ENCODE data around the gene DAAM2.

Gene DAAM2

GRCh38 chr6:39804466-39805065 lies 12.4 kb downstream of the DAAM2 start:
- in situ Hi-C loops (cut with MboI; ENCODE audit: low pct_unique_long_range_greater_than_20kb, low sequenced_read_pairs, unreplicated experiment), result no loop called here
- no peak for DNase-seq (ENCODE audit: low spot score)

GRCh38 chr6:39806278-39806677 lies 14.1 kb downstream of the DAAM2 start:
- DNase-seq (ENCODE audit: low spot score), result no peak
- TF ChIP-seq, protein P1, sequence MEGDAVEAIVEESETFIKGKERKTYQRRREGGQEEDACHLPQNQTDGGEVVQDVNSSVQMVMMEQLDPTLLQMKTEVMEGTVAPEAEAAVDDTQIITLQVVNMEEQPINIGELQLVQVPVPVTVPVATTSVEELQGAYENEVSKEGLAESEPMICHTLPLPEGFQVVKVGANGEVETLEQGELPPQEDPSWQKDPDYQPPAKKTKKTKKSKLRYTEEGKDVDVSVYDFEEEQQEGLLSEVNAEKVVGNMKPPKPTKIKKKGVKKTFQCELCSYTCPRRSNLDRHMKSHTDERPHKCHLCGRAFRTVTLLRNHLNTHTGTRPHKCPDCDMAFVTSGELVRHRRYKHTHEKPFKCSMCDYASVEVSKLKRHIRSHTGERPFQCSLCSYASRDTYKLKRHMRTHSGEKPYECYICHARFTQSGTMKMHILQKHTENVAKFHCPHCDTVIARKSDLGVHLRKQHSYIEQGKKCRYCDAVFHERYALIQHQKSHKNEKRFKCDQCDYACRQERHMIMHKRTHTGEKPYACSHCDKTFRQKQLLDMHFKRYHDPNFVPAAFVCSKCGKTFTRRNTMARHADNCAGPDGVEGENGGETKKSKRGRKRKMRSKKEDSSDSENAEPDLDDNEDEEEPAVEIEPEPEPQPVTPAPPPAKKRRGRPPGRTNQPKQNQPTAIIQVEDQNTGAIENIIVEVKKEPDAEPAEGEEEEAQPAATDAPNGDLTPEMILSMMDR (IDR thresholded peaks at IDR 0.05; ENCODE audit: extremely low read depth, insufficient read depth, missing control alignments), result no peak
- in situ Hi-C loops (cut with MboI; ENCODE audit: low pct_unique_long_range_greater_than_20kb, low sequenced_read_pairs, unreplicated experiment), result no loop called here

More at GRCh38 chr6:39804466-39805065, 12.4 kb downstream of the DAAM2 start:
- TF ChIP-seq, protein P1 (IDR thresholded peaks at IDR 0.05; ENCODE audit: extremely low read depth, insufficient read depth, missing control alignments), result no peak

DNA sequence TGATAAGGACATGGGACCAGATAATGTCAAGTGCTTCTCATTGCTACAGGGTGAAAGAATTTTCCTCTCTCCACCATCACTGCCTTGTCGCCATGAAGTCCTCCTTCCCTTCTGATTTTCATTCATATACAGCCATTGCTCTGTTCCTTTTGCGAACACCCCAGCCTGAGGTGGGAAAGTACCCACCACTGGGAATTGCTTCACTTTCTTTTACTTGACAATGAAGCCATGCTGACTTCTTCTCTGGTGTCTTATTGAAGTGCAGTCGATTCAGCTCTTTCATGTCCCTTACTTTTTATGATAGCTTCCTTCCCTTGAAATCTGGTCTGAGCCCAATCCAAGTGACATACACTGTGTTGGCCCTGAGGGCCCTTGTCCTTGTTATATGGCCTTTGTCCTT lies 16.2 kb downstream of the DAAM2 start:
- in situ Hi-C loops (cut with MboI; ENCODE audit: low pct_unique_long_range_greater_than_20kb, low sequenced_read_pairs, unreplicated experiment), result no loop called here
- no peak for DNase-seq (ENCODE audit: low spot score)
- TF ChIP-seq, protein P1 (IDR thresholded peaks at IDR 0.05; ENCODE audit: extremely low read depth, insufficient read depth, missing control alignments), result no peak

DNA sequence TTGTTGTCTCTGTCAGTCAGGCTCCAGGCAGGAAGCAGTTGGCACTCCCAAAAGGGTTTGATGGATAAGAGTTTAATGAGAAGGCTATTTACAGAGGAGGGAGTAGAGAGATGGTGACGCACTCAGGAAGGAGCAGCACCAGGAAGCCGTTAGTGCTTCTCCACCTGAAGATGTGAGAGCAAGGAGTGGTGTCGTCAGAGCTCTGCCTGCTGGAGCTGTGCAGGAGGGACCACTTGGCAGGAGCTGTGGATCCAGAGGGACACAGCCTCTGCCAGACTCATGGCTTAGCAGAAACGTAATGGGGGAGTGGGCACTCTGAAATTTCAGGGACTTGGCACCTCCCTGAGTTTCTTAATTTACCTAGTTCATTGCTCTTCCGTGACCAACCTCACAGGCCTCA lies 16.8 kb downstream of the DAAM2 start:
- TF ChIP-seq, protein P1 (IDR thresholded peaks at IDR 0.05; ENCODE audit: extremely low read depth, insufficient read depth, missing control alignments), result no peak
- no peak for DNase-seq (ENCODE audit: low spot score)
- in situ Hi-C loops (cut with MboI; ENCODE audit: low pct_unique_long_range_greater_than_20kb, low sequenced_read_pairs, unreplicated experiment), result no loop called here

DNA sequence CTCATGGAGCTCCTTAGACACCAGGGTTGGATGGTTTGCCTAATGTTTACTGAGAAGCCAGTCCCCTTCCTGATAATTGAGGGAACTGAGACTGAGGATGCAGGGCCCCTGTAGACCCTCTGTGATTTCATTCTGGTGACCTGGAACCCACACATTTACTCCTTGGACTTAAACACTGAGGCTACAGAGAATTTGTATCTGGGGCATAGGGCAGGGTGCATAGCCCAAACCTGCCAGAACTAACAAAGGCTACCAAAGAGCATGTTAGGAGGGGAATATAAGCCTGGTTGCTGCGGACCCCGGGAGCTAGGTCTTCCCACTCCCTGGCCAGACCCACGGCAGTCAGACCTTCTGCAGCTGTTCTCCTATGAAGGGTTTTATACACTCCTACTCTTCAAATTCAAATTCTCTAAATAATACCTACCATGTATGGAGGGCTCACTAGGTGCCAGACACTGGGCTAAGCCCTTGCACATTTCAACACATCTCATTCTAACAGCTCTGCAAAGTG lies 19.7 kb downstream of the DAAM2 start:
- DNase-seq (ENCODE audit: low spot score), result no peak
- TF ChIP-seq, protein P1 (IDR thresholded peaks at IDR 0.05; ENCODE audit: extremely low read depth, insufficient read depth, missing control alignments), result no peak
- in situ Hi-C loops (cut with MboI; ENCODE audit: low pct_unique_long_range_greater_than_20kb, low sequenced_read_pairs, unreplicated experiment), result no loop called here

DNA sequence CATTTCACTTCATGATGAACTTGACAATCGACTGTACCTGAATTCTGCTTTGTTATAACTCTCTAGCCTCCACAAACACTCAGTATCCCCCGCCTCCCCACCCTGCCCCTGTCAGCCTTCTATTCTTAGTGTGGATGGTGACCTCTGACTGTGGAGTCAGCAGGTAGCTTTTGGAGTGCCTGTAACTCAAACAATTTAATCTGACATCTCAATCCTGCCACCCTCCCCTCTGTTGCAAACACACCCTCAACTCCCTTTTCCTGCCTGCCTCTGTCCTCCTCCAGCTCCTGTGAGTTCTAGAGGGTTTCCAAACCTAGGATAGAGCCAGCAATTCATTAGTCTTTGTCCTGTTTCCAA lies 20.3 kb downstream of the DAAM2 start:
- TF ChIP-seq, protein P1 (IDR thresholded peaks at IDR 0.05; ENCODE audit: extremely low read depth, insufficient read depth, missing control alignments), result no peak
- DNase-seq (ENCODE audit: low spot score), result no peak
- in situ Hi-C loops (cut with MboI; ENCODE audit: low pct_unique_long_range_greater_than_20kb, low sequenced_read_pairs, unreplicated experiment), result no loop called here
